T-helper 2 cell treated with Interferon-gamma antibody and Interleukin-4, amounts not matched to agents 5 μg/mL and 100 μg/mL, for 36 hours (primary cell): ENCODE data around the gene PLSCR3.
"Not testable (repeated sequence)": the region's sequence is repeated elsewhere in the genome, so short reads cannot be mapped to it uniquely, and the experiment has no call there.

Experiments
- DNase-seq: peaks from one replicate; pipeline ENCODE4 v3.0.0; 2021; ENCODE audit warnings: low spot score
- H3K27ac Mint-ChIP-seq: one replicate; pipeline ENCODE4 v1.8.0; 2021; ENCODE audit warnings: mild to moderate bottlenecking, mixed read lengths
- H3K27me3 Mint-ChIP-seq: one replicate; pipeline ENCODE4 v1.8.0; 2021; ENCODE audit warnings: low read depth, mixed read lengths
- H3K36me3 Mint-ChIP-seq: one replicate; pipeline ENCODE4 v1.8.0; 2021; ENCODE audit warnings: low read depth, mixed read lengths
- H3K4me1 Mint-ChIP-seq: one replicate; pipeline ENCODE4 v1.8.0; 2021; ENCODE audit warnings: low read depth, mixed read lengths
- H3K4me3 Mint-ChIP-seq: one replicate; pipeline ENCODE4 v1.8.0; 2022; ENCODE audit warnings: mild to moderate bottlenecking, moderate library complexity, mixed read lengths
- H3K9me3 Mint-ChIP-seq: one replicate; pipeline ENCODE4 v1.8.0; 2021; ENCODE audit warnings: mixed read lengths

Gene PLSCR3

DNA sequence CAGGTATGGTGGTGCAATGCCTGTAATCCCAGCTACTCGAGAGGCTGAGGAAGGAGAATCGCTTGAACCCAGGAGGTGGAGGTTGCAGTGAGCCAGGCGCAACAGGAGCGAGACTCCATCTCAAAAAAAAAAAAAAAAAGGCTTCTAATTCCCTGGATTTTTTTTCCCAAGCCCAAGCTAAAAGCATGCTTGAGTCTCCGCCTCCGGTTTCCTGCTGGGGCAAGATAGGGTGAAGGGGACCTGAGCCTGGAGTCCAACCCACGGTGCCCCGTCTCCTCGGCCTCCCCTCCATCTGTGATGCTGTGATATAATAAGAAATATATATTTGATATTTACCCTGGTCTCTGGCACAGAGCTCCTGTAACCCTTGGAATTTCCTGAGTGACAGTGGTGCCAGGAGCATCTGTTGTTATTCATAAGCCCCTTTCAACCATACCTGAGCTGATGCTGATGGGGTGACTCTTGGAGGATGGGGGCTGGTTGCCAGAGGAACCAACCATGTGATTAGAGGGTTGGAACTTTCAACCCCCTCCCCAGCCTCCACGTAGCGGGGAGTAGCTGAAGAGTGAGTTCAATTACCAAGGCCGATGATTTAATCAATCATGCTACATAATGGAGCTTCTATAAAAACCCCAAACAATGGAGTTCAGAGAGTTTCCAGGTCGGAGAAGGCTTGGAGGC is 26.3 kb downstream of the PLSCR3 start:
- Mint-ChIP-seq H3K27me3 (peaks cover 11% of the 10 kb centered on the region), H3K9me3 (no peaks in the 10 kb centered on the region), H3K36me3 (no peaks in the 10 kb centered on the region), H3K4me3 (no peak overlapping the region), H3K4me1 (peaks cover 1% of the 10 kb centered on the region), H3K27ac (no peak overlapping the region)
- DNase-seq = no peak

DNA sequence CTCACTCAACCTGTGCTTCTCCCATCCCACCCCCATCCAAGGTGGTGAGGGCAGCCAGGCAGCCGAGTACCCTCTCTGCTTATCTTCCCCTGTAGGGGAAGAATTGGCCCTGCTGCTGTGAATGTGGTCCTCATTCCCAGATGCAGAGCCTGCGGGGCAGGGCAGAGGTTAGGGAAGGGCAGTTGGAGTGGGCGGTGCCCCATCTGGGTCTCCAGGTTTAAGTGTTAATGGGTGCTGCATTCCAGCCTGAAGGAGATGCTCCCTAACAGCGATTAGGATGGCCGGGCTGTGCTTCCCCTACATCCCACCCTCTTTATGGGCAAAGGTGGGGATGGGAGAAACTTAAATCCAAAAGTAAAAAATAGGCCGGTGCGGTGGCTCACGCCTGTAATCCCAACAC is 27.2 kb downstream of the PLSCR3 start:
- H3K36me3 Mint-ChIP-seq = no peaks in the 10 kb centered on the region
- no peak overlapping the region for H3K27ac Mint-ChIP-seq
- H3K27me3 Mint-ChIP-seq = peaks cover 11% of the 10 kb centered on the region
- peaks cover 1% of the 10 kb centered on the region for H3K4me1 Mint-ChIP-seq
- no peak overlapping the region for H3K4me3 Mint-ChIP-seq
- H3K9me3 Mint-ChIP-seq = no peaks in the 10 kb centered on the region
- DNase-seq = no peak

DNA sequence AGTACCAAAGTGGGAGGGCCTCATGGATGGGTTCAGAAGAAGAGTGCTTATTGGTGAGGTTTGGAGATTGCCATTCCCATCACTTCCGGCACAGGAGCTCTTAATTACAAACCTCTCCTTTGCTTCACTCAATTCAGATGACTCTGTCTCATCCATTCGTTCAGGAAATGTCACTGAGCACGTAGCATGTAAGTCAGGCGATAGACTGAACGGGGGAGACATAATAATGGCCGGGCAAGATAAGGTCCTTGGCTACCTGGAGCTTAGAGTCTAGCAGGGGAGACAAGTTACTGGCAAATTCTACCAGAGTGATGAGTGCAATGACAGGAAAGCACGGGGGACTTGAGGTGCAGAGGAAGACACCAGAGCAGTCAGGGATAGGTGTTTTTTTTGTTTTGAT is 28.4 kb downstream of the PLSCR3 start:
- peaks cover 14% of the 10 kb centered on the region for H3K27me3 Mint-ChIP-seq
- not testable (repeated sequence) for DNase-seq, H3K4me3 Mint-ChIP-seq, H3K4me1 Mint-ChIP-seq, H3K27ac Mint-ChIP-seq, H3K36me3 Mint-ChIP-seq, H3K9me3 Mint-ChIP-seq

DNA sequence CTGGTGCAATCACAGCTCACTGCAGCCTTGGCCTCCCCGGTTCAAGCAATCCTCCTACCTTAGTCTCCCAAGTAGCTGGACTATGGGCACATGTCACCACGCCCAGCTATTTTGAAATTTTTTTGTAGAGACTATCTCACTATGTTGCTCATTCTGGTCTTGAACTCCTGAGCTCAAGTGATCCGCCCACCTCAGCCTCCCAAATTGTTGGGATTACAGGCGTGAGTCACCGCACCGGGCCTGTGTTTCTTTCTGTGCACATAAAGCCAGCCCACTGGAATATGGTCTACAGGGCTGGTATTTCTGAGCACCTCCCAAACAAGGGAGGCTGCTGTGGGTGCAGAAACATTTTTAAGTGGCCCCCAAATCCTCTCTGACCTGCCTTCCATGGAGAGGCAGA is 31.0 kb downstream of the PLSCR3 start:
- no peaks in the 10 kb centered on the region for H3K9me3 Mint-ChIP-seq
- no peak for DNase-seq
- H3K27ac Mint-ChIP-seq = no peak overlapping the region
- H3K36me3 Mint-ChIP-seq = no peaks in the 10 kb centered on the region
- peaks cover 3% of the 10 kb centered on the region for H3K27me3 Mint-ChIP-seq
- no peak overlapping the region for H3K4me3 Mint-ChIP-seq
- no peaks in the 10 kb centered on the region for H3K4me1 Mint-ChIP-seq

DNA sequence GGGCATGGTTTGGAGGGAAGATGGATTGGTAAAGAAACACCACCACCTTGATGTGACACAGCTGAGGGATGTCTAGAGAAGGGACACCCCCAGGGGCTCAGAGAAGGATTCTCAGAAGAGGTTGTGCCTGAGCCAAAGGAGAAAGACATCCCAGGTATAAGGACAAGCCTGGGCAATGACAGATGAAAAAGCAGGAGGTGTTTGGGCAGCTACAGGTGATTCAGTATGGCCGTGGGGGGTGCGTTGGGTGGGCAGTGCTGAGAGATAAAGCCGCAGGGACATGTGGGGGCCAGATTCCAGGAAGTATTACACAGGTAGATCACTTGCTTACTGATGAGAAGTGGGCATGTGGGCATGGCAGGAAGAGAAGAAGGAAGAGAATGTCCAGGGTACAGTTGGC is 32.4 kb downstream of the PLSCR3 start:
- H3K36me3 Mint-ChIP-seq = no peaks in the 10 kb centered on the region
- H3K4me3 Mint-ChIP-seq = no peak overlapping the region
- no peak overlapping the region for H3K27ac Mint-ChIP-seq
- no peaks in the 10 kb centered on the region for H3K4me1 Mint-ChIP-seq
- DNase-seq = no peak
- peaks cover 3% of the 10 kb centered on the region for H3K27me3 Mint-ChIP-seq
- H3K9me3 Mint-ChIP-seq = no peaks in the 10 kb centered on the region

DNA sequence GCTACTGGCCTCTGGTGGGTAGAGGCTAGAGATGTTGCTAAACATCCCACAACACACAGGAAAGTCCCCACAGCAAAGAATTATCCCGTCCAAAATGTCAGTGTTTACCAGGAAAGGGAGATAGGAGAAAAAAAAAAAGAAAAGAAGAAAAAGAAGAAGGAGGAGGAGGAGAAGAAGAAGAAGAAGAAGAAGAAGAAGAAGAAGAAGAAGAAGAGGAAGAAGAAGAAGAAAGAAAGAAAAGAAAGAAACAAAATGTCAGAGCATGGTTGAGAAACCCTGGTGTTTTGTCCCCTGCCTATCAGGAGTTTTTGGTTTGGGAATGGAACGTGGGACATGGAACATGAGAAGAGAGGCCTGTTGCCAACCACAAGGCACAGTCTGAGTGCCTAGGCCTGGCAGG is 36.9 kb downstream of the PLSCR3 start:
- Mint-ChIP-seq H3K9me3 (no peaks in the 10 kb centered on the region), H3K4me3 (no peak overlapping the region), H3K4me1 (peaks cover 16% of the 10 kb centered on the region), H3K36me3 (peaks cover 7% of the 10 kb centered on the region), H3K27me3 (peaks cover 3% of the 10 kb centered on the region), H3K27ac (no peak overlapping the region)
- DNase-seq = no peak

DNA sequence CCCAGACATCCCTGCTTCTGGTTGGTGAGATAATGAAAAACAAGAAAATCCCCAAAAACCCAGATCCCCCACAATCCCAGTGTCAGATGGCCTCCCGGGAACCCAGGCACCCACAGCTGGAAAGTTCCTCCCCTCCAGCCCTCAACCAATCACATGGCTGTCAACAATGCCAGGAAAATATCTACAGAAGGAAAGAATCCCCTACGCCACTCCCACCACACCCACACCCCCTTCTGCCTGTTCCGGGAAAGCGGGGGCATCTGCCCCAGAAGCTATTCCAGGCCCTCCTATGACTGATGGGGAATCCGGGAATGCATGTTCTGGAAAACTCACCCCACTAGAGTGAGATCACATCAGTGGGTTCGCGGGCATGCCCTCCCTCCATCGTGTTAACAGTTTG is 37.6 kb downstream of the PLSCR3 start:
- Mint-ChIP-seq H3K27ac (no peak overlapping the region), H3K27me3 (peaks cover 3% of the 10 kb centered on the region), H3K9me3 (no peaks in the 10 kb centered on the region), H3K4me3 (no peak overlapping the region), H3K4me1 (peaks cover 17% of the 10 kb centered on the region), H3K36me3 (peaks cover 9% of the 10 kb centered on the region)
- no peak for DNase-seq

DNA sequence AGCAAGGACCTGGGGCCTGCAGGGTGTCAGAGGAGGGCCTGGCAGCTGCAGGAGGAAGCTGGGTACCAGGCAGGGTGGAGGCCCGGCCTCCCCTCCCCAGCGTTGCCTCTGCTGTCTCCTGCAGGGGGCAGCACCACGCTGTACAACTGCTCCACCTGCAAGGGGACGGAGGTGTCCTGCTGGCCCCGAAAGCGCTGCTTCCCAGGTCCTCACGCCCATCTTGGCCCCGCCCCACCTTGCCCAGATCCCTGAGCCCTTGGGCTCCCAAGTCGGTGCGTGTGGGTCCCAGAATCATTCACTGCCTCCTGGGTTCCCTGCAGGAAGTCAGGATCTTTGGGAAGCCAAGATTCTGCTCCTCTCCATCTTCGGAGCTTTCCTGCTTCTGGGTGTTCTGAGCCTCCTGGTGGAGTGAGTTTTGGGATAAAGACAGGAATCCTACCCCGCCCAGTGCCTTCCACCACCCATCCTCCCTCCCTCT is 38.2 kb downstream of the PLSCR3 start:
- DNase-seq = peak; percentile 81
- Mint-ChIP-seq H3K4me1 (peaks cover 17% of the 10 kb centered on the region), H3K36me3 (peaks cover 12% of the 10 kb centered on the region), H3K27ac (no peak overlapping the region), H3K9me3 (no peaks in the 10 kb centered on the region), H3K27me3 (no peaks in the 10 kb centered on the region), H3K4me3 (no peak overlapping the region)

DNA sequence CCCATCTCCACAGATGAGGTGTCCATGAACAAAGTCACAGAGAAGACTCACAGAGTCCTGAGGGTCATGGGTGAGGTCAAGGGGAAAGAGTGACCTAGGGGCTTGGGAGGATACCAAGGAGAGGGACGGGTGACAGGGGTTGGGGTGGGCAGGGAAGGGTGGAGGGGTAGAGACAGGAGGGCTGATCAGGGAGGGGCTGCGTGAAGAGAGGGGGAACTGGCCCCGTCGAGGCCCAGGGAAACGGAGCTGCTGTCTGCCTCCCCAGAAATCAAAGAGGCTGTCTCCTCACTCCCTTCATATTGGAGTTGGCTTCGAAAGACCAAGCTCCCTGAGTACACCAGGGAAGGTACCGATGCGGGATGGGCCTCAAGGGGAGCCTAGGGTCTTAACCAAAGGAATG is 38.8 kb downstream of the PLSCR3 start:
- no peak for DNase-seq
- Mint-ChIP-seq H3K9me3 (no peaks in the 10 kb centered on the region), H3K4me3 (no peak overlapping the region), H3K36me3 (peaks cover 16% of the 10 kb centered on the region), H3K27me3 (no peaks in the 10 kb centered on the region), H3K4me1 (peaks cover 17% of the 10 kb centered on the region), H3K27ac (peak overlapping the region; percentile 19)

DNA sequence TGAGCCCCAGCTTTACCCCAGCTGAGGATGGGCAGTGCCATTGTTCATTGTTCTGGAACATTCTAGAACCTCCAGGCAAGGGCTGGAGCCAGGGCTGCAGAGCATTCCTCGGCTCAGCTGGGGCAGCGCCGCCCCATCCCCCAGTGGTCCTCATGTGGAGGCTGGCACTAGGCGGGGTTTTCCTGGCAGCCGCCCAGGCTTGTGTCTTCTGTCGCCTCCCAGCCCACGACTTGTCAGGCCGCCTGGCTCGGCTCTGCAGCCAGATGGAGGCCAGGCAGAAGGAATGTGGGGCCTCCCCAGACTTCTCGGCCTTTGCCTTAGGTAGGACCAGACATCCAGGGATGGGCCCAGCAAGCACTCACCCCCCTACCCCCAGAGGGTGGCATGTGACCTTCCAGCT is 39.3 kb downstream of the PLSCR3 start, which contains the start of gene TMEM95:
Gene TMEM95, plus strand, starts transcription at position 104 of the 400 bp plus-strand sequence. Its CDS starts 49 bp downstream, at position 153.
- Mint-ChIP-seq H3K9me3 (no peaks in the 10 kb centered on the region), H3K27me3 (no peaks in the 10 kb centered on the region), H3K36me3 (peaks cover 19% of the 10 kb centered on the region), H3K4me1 (peaks cover 17% of the 10 kb centered on the region), H3K27ac (peak within 1 kb of the TSS; percentile 85), H3K4me3 (no peak within 1 kb of the TSS)
- no peak for DNase-seq

DNA sequence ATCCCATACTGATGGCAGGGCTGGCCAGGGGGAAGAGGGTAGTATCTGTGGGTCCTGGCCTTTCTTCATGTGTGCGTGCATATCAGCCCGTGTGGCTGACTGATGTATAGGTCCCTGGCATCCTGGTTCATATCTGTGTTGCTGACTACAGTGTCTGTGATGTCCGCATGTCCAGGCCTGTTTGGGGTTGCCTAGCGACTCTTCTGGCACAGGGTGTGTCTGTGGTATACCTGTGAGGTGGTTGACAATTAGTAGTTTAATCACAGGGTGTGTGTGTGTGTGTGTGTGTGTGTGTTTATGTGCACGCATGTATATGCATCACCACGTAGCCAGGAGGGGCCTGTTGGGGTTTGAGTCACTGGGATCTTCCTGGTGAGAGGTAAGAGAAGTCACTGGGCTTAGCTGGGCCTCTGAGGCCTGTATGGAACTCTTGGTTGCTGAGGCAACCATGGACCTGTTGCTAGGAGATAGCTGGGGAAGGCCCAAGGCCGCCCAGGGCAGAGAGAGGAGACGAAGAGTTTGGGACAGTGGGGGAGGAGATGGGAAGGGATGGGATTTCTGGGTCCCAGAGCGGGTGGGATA is 40.0 kb downstream of the PLSCR3 start:
- Mint-ChIP-seq H3K27ac (peak overlapping the region; percentile 85), H3K4me3 (no peak overlapping the region), H3K9me3 (no peaks in the 10 kb centered on the region), H3K27me3 (no peaks in the 10 kb centered on the region), H3K36me3 (peaks cover 24% of the 10 kb centered on the region), H3K4me1 (peaks cover 23% of the 10 kb centered on the region)
- no peak for DNase-seq

DNA sequence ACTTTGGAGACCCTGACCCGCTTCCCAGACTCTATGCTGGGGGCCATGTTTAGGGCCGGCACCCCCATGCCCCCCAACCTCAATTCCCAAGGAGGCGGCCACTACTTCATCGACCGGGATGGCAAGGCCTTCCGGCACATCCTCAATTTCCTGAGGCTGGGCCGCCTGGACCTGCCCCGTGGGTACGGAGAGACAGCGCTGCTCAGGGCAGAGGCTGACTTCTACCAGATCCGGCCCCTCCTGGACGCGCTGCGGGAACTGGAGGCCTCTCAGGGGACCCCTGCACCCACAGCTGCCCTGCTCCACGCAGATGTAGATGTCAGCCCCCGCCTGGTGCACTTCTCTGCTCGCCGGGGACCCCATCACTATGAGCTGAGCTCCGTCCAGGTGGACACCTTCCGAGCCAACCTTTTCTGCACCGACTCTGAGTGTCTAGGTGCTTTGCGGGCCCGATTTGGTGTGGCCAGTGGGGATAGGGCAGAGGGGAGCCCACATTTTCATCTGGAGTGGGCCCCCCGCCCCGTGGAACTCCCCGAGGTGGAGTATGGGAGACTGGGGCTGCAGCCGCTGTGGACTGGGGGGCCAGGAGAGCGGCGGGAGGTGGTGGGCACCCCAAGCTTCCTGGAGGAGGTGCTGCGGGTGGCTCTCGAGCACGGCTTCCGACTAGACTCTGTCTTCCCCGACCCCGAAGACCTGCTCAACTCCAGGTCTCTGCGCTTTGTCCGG is 41.3 kb downstream of the PLSCR3 start:
- Mint-ChIP-seq H3K4me1 (peaks cover 25% of the 10 kb centered on the region), H3K27me3 (no peaks in the 10 kb centered on the region), H3K36me3 (peaks cover 35% of the 10 kb centered on the region), H3K4me3 (peak overlapping the region; percentile 80), H3K9me3 (no peaks in the 10 kb centered on the region), H3K27ac (peak overlapping the region; percentile 76)
- DNase-seq = no peak

DNA sequence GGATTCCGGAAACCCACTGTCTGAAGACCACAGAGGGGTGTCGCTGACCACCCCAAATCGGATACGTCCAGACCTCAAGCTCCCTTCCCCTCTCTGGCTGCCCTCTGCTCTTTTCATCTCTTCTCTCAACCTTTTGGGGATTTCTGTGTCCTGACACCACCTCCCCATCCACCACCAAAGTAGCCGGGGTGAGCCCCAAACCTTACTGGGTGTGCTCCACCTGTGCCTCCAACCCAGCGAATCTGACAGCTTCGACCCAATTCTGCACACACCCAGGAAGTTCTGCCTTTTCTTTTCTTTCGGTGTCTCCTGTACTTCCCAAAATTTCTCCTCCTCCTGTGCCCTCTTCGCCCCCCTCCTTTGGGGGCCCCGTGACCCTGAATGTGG is 41.8 kb downstream of the PLSCR3 start:
- peak overlapping the region; percentile 80 for H3K4me3 Mint-ChIP-seq
- DNase-seq = no peak
- H3K36me3 Mint-ChIP-seq = peaks cover 40% of the 10 kb centered on the region
- no peaks in the 10 kb centered on the region for H3K9me3 Mint-ChIP-seq
- no peaks in the 10 kb centered on the region for H3K27me3 Mint-ChIP-seq
- H3K27ac Mint-ChIP-seq = peak overlapping the region; percentile 76
- H3K4me1 Mint-ChIP-seq = peaks cover 25% of the 10 kb centered on the region
